ENCODE results near the gene GPX7.

DNA sequence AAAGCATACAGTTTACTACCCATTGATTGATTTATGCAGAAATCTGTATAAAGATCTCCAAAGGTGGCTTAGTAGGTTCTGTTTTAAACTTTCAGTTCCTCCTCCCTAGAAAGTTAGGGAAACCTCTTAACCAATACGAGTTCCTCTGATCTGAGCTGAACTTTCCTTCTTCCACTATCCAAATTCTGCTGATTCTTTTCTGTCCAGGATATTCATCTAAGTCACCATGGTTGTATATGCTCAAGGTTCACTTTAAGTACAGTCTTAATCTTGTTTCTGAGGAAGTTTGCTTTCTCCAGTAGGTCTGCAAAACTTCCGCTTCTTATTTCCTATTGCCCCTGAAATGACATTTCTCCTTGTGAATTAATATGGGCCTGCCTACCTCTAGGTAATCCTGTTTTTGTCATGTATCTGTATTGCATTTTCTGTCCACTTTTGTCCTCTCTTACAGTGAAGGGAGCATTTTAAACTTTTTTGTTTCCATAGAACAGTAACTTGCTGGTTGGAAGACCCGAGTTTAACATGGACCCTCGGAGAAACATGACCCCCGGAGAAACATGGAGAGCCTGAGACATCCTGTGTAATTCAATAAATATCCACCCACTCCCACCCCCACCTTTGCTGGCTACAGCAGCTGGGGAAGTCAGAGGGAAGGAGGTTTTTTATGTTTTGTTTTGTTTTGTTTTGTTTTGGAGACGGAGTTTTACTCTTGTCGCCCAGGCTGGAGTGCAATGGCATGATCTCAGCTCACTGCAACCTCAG, 32.5 kb upstream of the GPX7 start:
- no peak for TF ChIP-seq EZH2 (IDR thresholded peaks at IDR 0.05)
- no peak for TF ChIP-seq POLR2AphosphoS5 (IDR thresholded peaks at IDR 0.05; ENCODE audit: borderline replicate concordance, low read depth, low read length)
